Urinary bladder (tissue), 4 donors: Measurements from ENCODE around the gene ABCC1. TPM values are rescaled to one million over a fixed set of nuclear protein-coding genes. Genes with fewer than 3 reads are reported as not detected.
A peak's percentile ranks its signal among the peaks of the same experiment; 100 is the strongest.
"Not testable (repeated sequence)": the region's sequence is repeated elsewhere in the genome, so short reads cannot be mapped to it uniquely, and the experiment has no call there.

Experiments used
- DNase-seq: peaks from one replicate; pipeline ENCODE4 v3.0.0-alpha.2; 2015; ENCODE audit errors: extremely low spot score
- H3K27ac ChIP-seq: one replicate; pipeline ENCODE4 v1.5.1; 2013; ENCODE audit warnings: low read depth, mild to moderate bottlenecking, moderate library complexity
- H3K36me3 ChIP-seq: one replicate; pipeline ENCODE4 v1.6.1; 2013; ENCODE audit warnings: mild to moderate bottlenecking, moderate library complexity; ENCODE audit not compliant: insufficient read depth
- H3K4me1 ChIP-seq: one replicate; pipeline ENCODE4 v1.6.1; 2013; ENCODE audit warnings: mild to moderate bottlenecking, moderate library complexity; ENCODE audit not compliant: insufficient read depth
- H3K4me3 ChIP-seq: one replicate; pipeline ENCODE4 v1.5.1; 2013; ENCODE audit warnings: low read depth, low read length
- WGBS: extraction: QIAGEN DNeasy Blood & Tissue Kit; methylation state at CpG from one replicate; pipeline ENCODE4 v1.1.7; 2013; 5-methylcytosine and 5-hydroxymethylcytosine counted together
- polyA plus RNA-seq: library from polyadenylated mRNA; stranded (reverse); fragments of 200-250 nt; gene quantifications from one replicate; pipeline ENCODE4 v1.2.3, GENCODE V29; 2013
- total RNA-seq: library from RNA; depleted of rRNA; stranded (reverse); fragments of >200 nt; gene quantifications from one replicate; pipeline ENCODE4 v1.2.3, GENCODE V29; 2014
- donor health status: healthy with polysubstance abuse.
- donor health status: healthy.

ABCC1 gene
- total and polyA plus RNA-seq, 2 donors: 13.8 to 21.7 TPM

DNA sequence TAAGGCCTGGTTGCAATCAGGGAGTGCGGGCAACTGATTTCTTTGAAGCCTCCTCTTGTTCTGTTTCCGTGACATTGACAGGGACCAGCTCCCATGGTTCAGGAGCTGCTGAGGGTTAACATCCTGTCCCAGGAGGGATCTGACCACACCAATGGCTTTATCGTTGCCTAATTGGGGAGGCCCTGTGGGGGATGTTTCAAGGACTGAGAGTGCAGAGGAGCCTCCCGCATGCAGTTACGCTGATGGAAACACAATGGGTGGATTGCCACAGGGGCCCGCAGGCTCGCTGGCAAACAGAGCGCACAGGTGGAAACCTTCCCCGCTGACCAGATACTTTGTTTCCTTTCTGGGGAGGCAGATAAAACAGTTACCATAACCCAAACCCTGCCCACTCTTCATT, 23.8 kb upstream of the ABCC1 start:
- H3K4me1 ChIP-seq: no peaks in the 10 kb centered on the region
- WGBS: 78% methylated on average over 9 of the region's 9 CpGs
- no peak for DNase-seq

DNA sequence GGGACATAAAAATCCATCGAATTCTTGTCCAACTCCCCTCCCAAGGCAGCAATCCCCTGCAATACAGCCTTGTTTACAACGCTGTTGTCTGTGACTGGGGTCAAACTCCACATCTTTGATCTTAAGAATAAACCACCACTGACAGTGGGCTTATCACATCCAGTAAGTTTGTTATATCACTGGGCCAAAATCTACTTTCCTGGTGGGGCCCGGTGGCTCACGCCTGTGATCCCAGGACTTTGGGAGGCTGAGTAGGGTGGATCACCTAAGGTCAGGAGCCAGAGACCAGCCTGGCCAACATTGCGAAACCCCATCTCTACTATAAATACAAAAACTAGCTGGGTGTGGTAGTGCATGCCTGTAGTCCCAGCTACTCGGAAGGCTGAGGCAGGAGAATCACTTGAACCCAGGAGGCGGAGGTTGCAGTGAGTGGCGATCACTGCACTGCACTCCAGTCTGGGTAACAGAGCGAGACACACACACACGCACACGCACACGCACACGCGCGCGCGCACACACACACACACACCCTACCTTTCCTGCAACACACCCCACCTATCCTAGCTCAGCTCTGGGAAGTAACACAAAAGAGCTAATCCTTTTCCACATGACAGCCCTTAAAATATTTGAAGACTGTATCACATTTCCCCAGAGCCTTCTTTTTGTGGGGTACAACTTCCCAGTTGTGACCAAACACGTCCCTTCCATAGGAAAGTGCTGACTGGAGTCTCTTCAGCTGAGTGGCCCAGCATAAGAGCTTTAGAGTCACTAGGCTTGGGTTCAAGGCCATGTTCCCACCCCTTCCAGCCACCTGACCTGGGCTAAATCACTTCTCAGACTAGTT, 20.9 kb upstream of the ABCC1 start:
- 91% methylated on average over 18 of the region's 18 CpGs for WGBS
- H3K27ac ChIP-seq: no peak overlapping the region
- no peaks in the 10 kb centered on the region for H3K4me1 ChIP-seq
- no peaks in the 10 kb centered on the region for H3K36me3 ChIP-seq
- DNase-seq: no peak
- no peak overlapping the region for H3K4me3 ChIP-seq

More for the DNA sequence above, 23.8 kb upstream of the ABCC1 start:
- no peak overlapping the region for H3K27ac ChIP-seq
- H3K4me3 ChIP-seq: no peak overlapping the region
- H3K36me3 ChIP-seq: no peaks in the 10 kb centered on the region

DNA sequence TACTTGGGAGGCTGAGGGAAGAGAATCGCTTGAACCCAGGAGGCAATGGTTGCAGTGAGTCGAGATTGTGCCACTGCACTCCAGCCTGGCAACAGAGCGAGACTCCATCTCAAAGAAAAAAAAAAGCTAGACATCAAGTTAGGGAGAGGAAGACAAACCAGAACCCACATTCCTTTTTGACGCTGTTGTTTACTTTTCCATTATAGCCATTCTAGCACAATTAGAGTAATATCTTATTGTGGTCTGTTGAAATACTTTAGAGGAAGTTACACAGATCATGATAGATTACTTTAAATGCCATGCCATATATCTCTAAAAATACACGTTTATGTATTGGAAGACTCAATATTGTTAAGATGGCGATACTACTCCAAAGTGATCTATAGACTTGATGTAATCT, 16.5 kb upstream of the ABCC1 start:
- WGBS: 71% methylated on average over 6 of the region's 6 CpGs
- no peak for DNase-seq
- H3K4me3 ChIP-seq: no peak overlapping the region

DNA sequence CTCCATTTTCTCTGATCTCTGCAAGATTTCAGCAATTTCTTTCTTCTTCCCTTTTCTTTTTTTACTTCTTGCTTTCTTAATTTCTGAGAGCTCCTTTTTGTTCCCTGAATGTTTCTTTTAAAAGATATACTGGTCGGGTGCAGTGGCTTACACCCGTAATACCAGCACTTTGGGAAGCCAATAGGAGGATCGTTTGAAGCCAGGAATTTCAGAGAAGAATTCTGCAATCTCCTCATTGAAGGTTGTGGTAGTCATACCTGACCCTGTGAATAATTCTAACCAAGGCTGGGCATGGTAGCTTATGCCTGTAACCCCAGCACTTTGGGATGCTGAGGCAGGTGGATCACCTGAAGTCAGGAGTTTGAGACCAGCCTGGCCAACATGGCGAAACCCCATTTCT, 15.6 kb upstream of the ABCC1 start:
- Histone ChIP-seq H3K4me3 (no peak overlapping the region), H3K27ac (no peak overlapping the region), H3K36me3 (no peaks in the 10 kb centered on the region), H3K4me1 (no peaks in the 10 kb centered on the region)
- 79% methylated on average over 4 of the region's 4 CpGs for WGBS
- no peak for DNase-seq

More for the DNA sequence above, 16.5 kb upstream of the ABCC1 start:
- Histone ChIP-seq H3K36me3 (no peaks in the 10 kb centered on the region), H3K4me1 (no peaks in the 10 kb centered on the region), H3K27ac (no peak overlapping the region)

DNA sequence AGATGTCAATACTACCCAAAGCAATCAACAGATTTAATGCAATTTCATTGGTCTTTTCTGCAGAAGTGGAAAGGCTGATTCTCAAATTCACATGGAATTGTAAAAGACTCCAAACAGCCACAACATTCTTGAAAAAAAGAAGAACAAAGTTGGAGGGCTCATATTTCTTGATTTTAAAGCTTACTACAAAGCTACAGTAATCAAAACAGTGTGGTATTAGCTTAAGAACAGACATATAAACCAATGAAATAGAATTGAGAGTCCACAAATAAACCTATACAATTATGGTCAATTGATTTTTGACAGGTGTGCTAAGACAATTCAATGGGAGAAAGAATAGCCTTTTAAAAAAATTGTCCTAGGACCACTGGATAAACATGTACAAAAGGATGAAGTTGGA, 14.4 kb upstream of the ABCC1 start:
- no peak for DNase-seq

DNA sequence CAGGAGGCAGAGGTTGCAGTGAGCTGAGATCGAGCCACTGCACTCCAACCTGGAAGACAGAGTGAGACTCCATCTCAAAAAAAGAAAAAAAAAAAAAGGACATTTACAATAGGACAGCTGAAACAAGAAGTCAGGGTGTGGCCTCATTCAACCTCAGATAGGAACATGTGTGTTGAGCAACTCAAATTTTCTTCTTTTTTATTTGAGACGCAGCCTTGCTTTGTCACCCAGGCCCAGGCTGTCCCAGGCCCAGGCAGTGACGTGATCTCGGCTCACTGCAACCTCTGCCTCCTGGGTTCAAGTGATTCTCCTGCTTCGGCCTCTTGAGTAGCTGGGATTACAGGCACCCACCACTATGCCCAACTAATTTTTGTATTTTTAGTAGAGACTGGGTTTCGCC, 12.6 kb upstream of the ABCC1 start:
- not testable (repeated sequence) for H3K4me1 ChIP-seq, H3K27ac ChIP-seq, DNase-seq, H3K36me3 ChIP-seq, H3K4me3 ChIP-seq
- 94% methylated on average over 6 of the region's 6 CpGs for WGBS

More for the DNA sequence above, 14.4 kb upstream of the ABCC1 start:
- no peaks in the 10 kb centered on the region for H3K4me1 ChIP-seq
- H3K27ac ChIP-seq: no peak overlapping the region
- H3K36me3 ChIP-seq: no peaks in the 10 kb centered on the region
- H3K4me3 ChIP-seq: no peak overlapping the region

DNA sequence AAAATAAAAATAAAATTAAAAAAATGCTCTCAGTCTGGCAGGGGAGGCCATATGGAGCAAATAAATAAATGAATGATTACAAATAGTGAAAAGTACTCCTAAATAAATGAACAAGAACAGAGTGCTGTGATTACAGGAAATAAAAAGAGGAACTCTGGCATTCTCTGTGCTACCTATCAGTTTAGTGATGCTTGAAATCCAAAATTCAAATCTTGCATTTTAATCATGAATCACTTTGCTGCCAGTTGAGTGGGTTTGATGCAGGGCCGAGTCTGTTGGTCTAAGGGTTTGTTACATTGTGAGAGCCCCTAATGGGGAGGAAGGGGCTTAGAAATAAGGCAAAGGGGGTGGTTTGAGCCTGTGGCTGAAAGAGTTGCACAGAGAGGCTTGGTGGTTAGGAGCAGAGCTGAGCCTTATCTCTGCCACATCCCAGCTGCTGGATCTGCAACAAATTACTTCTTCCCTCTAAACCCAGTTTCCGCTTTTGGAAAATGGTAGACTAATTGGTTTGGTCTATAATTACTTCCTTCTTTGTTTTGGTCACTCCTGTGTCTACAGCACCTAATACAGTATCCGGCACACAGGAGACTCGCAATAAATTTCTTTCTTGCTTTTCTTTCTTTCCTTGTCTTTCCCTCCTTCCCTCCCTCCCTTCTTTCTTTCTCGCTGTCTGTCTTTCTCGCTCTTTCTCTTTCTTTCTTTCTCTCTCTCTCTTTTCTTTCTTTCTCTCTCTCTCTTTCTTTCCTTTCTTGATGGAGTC, 6.3 kb upstream of the ABCC1 start:
- Histone ChIP-seq H3K4me1 (no peaks in the 10 kb centered on the region), H3K36me3 (no peaks in the 10 kb centered on the region), H3K27ac (no peak overlapping the region), H3K4me3 (no peak overlapping the region)
- DNase-seq: no peak
- WGBS: 85% methylated on average over 6 of the region's 6 CpGs

DNA sequence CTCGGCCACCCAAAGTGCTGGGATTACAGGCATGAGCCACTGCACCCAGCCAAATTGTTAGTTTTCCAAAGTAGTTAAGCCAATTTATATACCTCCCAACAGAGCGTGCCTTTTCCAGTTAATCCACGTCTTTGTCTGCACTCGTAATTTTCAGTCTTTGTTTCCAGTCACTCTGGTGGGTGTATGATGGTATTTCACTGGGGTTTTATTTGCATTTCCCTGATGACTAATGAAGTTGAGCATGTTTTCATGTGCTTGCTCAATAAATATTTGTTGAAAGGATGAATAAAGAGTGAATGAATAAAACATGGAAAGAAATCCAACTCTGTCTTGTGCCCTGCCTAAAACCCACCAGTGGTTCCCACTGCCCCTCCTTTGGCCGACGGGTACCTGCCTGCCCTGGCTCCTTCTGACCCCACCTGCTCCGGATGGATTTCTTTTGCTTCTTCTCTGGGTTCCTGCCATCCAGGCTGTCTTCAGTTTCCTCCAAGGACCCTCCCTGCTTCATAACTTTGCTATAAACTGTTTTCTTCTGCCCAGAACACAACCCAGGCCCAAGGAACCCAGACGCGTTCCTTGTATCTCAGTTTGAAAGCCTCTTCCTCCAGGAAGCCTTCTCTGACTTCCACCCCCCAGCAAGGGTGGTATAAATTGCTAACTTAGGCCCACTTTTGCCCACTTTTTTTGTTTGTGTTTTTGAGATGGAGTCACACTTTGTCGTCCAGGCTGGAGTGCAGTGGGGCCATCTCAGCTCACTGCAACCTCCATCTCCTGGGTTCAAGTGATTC, 3.0 kb upstream of the ABCC1 start:
- 44% methylated on average over 10 of the region's 10 CpGs for WGBS
- H3K4me1 ChIP-seq: peaks cover 2% of the 10 kb centered on the region
- H3K27ac ChIP-seq: no peak overlapping the region
- no peaks in the 10 kb centered on the region for H3K36me3 ChIP-seq
- DNase-seq: no peak
- no peak overlapping the region for H3K4me3 ChIP-seq

DNA sequence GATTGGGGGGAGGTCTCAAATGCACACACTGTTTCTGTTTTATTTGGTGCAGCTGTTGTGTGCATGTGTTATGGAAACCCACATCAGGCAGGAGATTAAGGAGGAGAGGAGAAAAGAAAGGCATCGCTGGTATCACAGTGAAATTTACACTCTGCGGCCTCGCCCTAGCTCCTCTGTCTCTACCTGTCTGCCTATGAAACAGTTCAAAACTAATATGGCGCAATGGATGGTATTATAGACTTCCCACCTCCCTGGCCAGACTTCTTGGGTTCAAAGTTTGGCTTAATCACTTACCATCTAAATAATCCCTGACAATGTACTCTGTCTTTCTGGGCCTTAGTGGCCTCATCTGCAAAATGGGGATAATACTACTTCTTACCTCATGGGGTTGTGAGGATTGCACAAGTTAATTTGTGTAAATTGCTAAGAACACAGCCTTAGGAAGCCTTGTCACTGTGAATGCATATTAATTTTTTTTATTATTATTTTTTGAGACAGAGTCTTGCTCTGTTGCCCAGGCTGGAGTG, 1.4 kb upstream of the ABCC1 start:
- 97% methylated on average over 4 of the region's 4 CpGs for WGBS
- Histone ChIP-seq H3K4me3 (no peak overlapping the region), H3K27ac (no peak overlapping the region), H3K4me1 (peaks cover 2% of the 10 kb centered on the region), H3K36me3 (no peaks in the 10 kb centered on the region)
- no peak for DNase-seq

DNA sequence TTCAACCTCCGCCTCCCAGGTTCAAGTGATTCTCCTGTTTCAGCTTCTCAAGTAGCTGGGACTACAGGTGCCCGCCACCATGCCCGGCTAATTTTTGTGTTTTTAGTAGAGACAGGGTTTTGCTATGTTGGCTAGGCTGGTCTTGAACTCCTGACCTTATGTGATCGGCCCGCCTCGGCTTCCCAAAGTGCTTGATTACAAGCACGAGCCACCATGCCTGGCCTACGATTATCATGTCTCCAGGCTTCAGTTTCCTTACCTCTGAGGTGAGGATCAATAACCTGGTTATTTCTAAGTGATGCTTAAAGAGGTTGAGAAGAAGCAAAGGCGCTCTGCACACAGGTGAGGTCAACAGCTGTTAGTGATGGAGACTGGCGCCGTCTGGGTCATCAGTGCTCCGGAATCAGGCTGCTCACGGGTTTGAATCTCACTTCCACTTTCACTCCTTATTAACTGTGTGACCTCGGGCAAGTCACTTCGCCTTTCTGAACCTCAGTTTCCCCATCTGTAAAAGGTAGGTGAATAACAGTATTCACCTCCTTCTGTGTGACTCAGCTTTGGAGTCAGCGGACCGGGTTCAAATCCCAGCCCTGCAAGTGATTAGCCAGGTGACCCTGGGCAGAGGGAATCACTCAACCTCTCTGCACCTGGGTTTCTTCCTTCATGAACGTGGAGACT, 745 bp upstream of the ABCC1 start:
- H3K27ac ChIP-seq: peak overlapping the region; percentile 78
- 74% methylated on average over 18 of the region's 18 CpGs for WGBS
- no peak for DNase-seq
- peak overlapping the region; percentile 96 for H3K4me3 ChIP-seq
- no peaks in the 10 kb centered on the region for H3K36me3 ChIP-seq
- H3K4me1 ChIP-seq: peaks cover 2% of the 10 kb centered on the region

DNA sequence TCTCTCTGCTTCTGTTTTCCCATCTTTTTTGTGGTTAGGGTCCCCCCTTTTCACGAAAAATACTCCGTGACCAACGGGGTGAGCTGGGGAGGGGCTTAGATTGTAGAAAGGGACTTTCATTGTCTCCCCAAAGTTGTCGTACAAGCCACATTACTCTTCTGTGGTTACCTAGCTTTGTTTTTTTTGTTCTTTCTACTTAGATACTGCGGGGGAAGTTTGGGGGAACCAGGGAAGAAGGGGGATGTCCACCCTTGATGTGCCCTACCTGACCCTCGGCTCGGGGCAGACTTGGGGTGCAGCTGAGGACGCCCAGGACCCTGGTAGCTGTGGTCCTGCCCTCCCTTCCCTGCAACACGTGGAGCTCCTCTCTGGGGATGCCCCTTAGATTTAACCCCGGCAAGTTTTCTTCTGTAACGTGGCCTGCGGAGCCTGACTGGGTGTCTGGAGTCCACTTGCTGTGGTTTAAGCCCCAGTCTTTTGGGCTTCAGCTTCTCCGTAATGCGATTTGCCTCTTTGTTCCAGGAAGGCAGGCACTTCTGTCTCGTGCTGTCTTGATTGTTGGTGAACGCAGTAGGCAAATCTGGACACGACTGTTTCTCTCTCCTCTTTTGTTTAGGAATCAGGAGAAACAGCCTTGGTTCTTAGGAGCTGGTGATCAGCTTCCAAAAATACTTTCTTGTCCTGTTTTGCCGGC, 892 bp downstream of the ABCC1 start:
- Histone ChIP-seq H3K27ac (no peak overlapping the region), H3K4me1 (peaks cover 2% of the 10 kb centered on the region), H3K36me3 (no peaks in the 10 kb centered on the region), H3K4me3 (peak overlapping the region; percentile 96)
- no peak for DNase-seq
- WGBS: 1% methylated on average over 18 of the region's 18 CpGs

DNA sequence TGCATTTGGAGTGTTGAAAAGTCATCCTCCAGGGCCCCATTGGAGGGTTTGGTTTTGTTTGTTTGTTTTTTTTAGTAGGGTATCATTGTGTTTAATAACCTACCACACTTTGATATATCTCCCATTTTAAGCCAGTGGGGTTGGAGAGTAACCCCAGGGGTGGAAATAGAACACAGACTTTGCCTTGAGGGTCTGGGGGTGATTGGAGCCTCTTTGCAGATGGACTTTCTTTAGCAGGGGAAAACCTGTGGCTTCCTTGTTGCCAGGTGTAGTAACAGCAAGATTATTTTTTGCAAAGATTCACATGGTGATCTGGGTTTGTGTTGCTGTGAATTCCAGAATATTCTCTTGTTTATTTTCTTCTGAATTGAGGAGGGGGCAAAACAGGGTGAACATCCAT, 1.5 kb downstream of the ABCC1 start:
- Histone ChIP-seq H3K36me3 (no peaks in the 10 kb centered on the region), H3K4me1 (peaks cover 2% of the 10 kb centered on the region), H3K27ac (no peak overlapping the region), H3K4me3 (peak overlapping the region; percentile 96)
- no peak for DNase-seq
